ENCODE results near the gene CDK10. TPM values are rescaled to one million over a fixed set of nuclear protein-coding genes. Genes with fewer than 3 reads are reported as not detected.

CDK10 gene
- polyA plus RNA-seq, 1 donor from 2014 or later, result 126 TPM

GRCh38 chr16:89690392-89690901 lies 4.0 kb downstream of the CDK10 start:
- Histone ChIP-seq H3K9me3 (ENCODE audit: low read length) (no peaks in the 10 kb centered on the region), H3K79me2 (replicated peaks; ENCODE audit: insufficient read depth, low read length) (no peaks in the 10 kb centered on the region), H3F3A (ENCODE audit: insufficient read depth, low read length, poor library complexity, severe bottlenecking) (no peaks in the 10 kb centered on the region), H3K27me3 (ENCODE audit: insufficient read depth, low read depth, low read length) (no peaks in the 10 kb centered on the region), H3K4me2 (ENCODE audit: low read length) (no peak overlapping the region), H3K27ac (ENCODE audit: low read length) (no peak overlapping the region), H2AFZ (ENCODE audit: low read depth, low read length) (no peak overlapping the region), H4K20me1 (ENCODE audit: insufficient read depth) (no peaks in the 10 kb centered on the region), H3K4me3 (ENCODE audit: low read length) (no peak overlapping the region), H3K9ac (ENCODE audit: low read length) (no peak overlapping the region), H3K9me2 (ENCODE audit: insufficient read depth, low read length) (no peaks in the 10 kb centered on the region), H3K36me3 (ENCODE audit: insufficient read depth, low read length) (no peaks in the 10 kb centered on the region)
- no peak for TF ChIP-seq EZH2 (IDR thresholded peaks at IDR 0.05; ENCODE audit: borderline replicate concordance, insufficient read depth, low read length, poor library complexity, severe bottlenecking)
- no peak for TF ChIP-seq TAF1 (IDR thresholded peaks at IDR 0.05; ENCODE audit: low read depth)

- H3K27ac ChIP-seq (ENCODE audit: low read length), result no peak overlapping the region
- H3K79me2 ChIP-seq (replicated peaks; ENCODE audit: insufficient read depth, low read length), result no peaks in the 10 kb centered on the region
- H3K9me2 ChIP-seq (ENCODE audit: insufficient read depth, low read length), result no peaks in the 10 kb centered on the region
- H3K36me3 ChIP-seq (ENCODE audit: insufficient read depth, low read length), result no peaks in the 10 kb centered on the region
- no peaks in the 10 kb centered on the region for H3F3A ChIP-seq (ENCODE audit: insufficient read depth, low read length, poor library complexity, severe bottlenecking)
- H2AFZ ChIP-seq (ENCODE audit: low read depth, low read length), result no peak overlapping the region
- no peak overlapping the region for H3K9ac ChIP-seq (ENCODE audit: low read length)
- no peak overlapping the region for H3K4me2 ChIP-seq (ENCODE audit: low read length)
- TF ChIP-seq SMC3 (conservative IDR thresholded peaks at IDR 0.05; ENCODE audit: poor library complexity), result no peak
- TF ChIP-seq CTCF (IDR thresholded peaks at IDR 0.05; ENCODE audit: poor library complexity, severe bottlenecking), result no peak
- no peak for TF ChIP-seq TAF1 (IDR thresholded peaks at IDR 0.05; ENCODE audit: low read depth)
- no peak for TF ChIP-seq REST (IDR thresholded peaks at IDR 0.05; ENCODE audit: borderline replicate concordance)
- no peak for TF ChIP-seq POLR2AphosphoS5 (IDR thresholded peaks at IDR 0.05)
- no peak for TF ChIP-seq RAD21 (conservative IDR thresholded peaks at IDR 0.05)
- TF ChIP-seq EZH2 (IDR thresholded peaks at IDR 0.05; ENCODE audit: borderline replicate concordance, insufficient read depth, low read length, poor library complexity, severe bottlenecking), result no peak
- no peak for TF ChIP-seq EP300 (conservative IDR thresholded peaks at IDR 0.05; ENCODE audit: poor library complexity, severe bottlenecking)
- no peak for TF ChIP-seq MXI1 (conservative IDR thresholded peaks at IDR 0.05; ENCODE audit: poor library complexity, severe bottlenecking)
- no peaks in the 10 kb centered on the region for H3K27me3 ChIP-seq (ENCODE audit: insufficient read depth, low read depth, low read length)
- H3K4me3 ChIP-seq (ENCODE audit: low read length), result no peak overlapping the region
- no peaks in the 10 kb centered on the region for H3K9me3 ChIP-seq (ENCODE audit: low read length)
- H4K20me1 ChIP-seq (ENCODE audit: insufficient read depth), result no peaks in the 10 kb centered on the region
These were observed 4.9 kb downstream of the CDK10 start for GRCh38 chr16:89691231-89691985.

Measured in neural cell (in vitro differentiated cells).